Transverse colon (tissue), 4 donors: ENCODE data around the gene TXNRD3. TPM values are rescaled to one million over a fixed set of nuclear protein-coding genes. Genes with fewer than 3 reads are reported as not detected.

Source experiments
- DNase-seq: peaks from one replicate; pipeline ENCODE4 v3.0.0-alpha.2; 2019
- H3K27ac ChIP-seq, 4 donors: fragments of 200-600 bp; sonication (generic); 2 replicates each; pipeline ENCODE4 v1.5.1; 2016 to 2018; ENCODE audit warnings: inconsistent platforms in 4 of 4
- H3K27me3 ChIP-seq: fragments of 200-600 bp; sonication (generic); 2 replicates; pipeline ENCODE4 v1.5.1; 2017; ENCODE audit warnings: inconsistent platforms
- H3K36me3 ChIP-seq, 4 donors: fragments of 200-600 bp; sonication (generic); 2 replicates each; pipeline ENCODE4 v1.5.1; 2017 to 2019; ENCODE audit warnings: inconsistent platforms in 4 of 4
- H3K4me1 ChIP-seq, 4 donors: fragments of 200-600 bp; sonication (generic); 2 replicates each; pipeline ENCODE4 v1.5.1; 2017 to 2020; ENCODE audit warnings: inconsistent platforms in 4 of 4
- H3K4me3 ChIP-seq, 4 donors: fragments of 200-600 bp; sonication (generic); 1 replicate in 1 of 4; 2 replicates in 3 of 4; pipeline versions ENCODE4 v1.5.1 to v1.6.1; 2017 to 2019; ENCODE audit warnings: inconsistent platforms in 4 of 4
- H3K9me3 ChIP-seq, 2 donors: fragments of 200-600 bp; sonication (generic); 2 replicates each; pipeline ENCODE4 v1.5.1; 2017 to 2019; ENCODE audit warnings: inconsistent platforms in 2 of 2
- EP300 ChIP-seq: sonication (generic); formaldehyde crosslinking; IDR thresholded peaks from one replicate; pipeline ENCODE4 v1.6.1; 2017; ENCODE audit warnings: antibody characterized with exemption, low read depth
- POLR2A ChIP-seq: fragments of 450-650 bp; IDR thresholded peaks from one replicate; pipeline ENCODE4 v1.6.1; 2016; ENCODE audit warnings: antibody characterized with exemption, mild to moderate bottlenecking, moderate library complexity
- POLR2AphosphoS5 ChIP-seq, 3 donors: sonication (generic); formaldehyde crosslinking; IDR thresholded peaks; one replicate each; pipeline ENCODE4 v1.6.1; 2016; ENCODE audit warnings: antibody characterized with exemption in 3 of 3
- WGBS, 2 donors: methylation state at CpG; one replicate each; pipeline ENCODE4 v1.1.5; 2018; ENCODE audit warnings: low coverage in 1 of 2; 5-methylcytosine and 5-hydroxymethylcytosine counted together
- in situ Hi-C, 4 donors: fragments of 200-750 bp; cut with MboI; loops; one replicate each; pipeline versions ENCODE4 v1.15.0 to v1.15.1; 2017; ENCODE audit warnings: low sequenced_read_pairs in 3 of 4, low pct_ligation_motif_present in 1 of 4, low pct_unique_long_range_greater_than_20kb in 1 of 4
- intact Hi-C: fragments of 100-400 bp; cut with DNase I; formaldehyde crosslinking; loops from one replicate; pipeline ENCODE4 v1.15.1; 2023; ENCODE audit warnings: low total_unique reads
- total RNA-seq, 4 donors: library from RNA; depleted of rRNA; stranded (reverse); fragments of >200 nt; gene quantifications; one replicate each; pipeline ENCODE4 v1.1.0, GENCODE V29; 2016
- TF ChIP-seq, protein P1 (sequence below), 5 experiments: fragments of 200-600 bp in 3 of 5; fragments of 450-650 bp in 2 of 5; sonication (generic) in 3 of 5; IDR thresholded peaks; 1 replicate in 2 of 5; 2 replicates in 3 of 5; pipeline ENCODE4 v1.5.1; 2016 to 2017; ENCODE audit warnings: antibody characterized with exemption in 5 of 5, inconsistent platforms in 3 of 5, mild to moderate bottlenecking in 2 of 5, moderate library complexity in 1 of 5

Gene TXNRD3
- total RNA-seq, 4 donors from 2014 or later, result 2.0 to 6.4 (median 3.5) TPM

GRCh38 chr3:126664591-126665214 is 9.8 kb upstream of the TXNRD3 start:
- H3K27ac ChIP-seq, result no peak overlapping the region
- H3K9me3 ChIP-seq, result no peaks in the 10 kb centered on the region
- in situ Hi-C loops (no loop called here), intact Hi-C loops (no loop called here)
- no peaks in the 10 kb centered on the region for H3K4me1 ChIP-seq
- WGBS, 2 donors, result 20 to 40% methylated on average over 1 to 5 of the region's 5 CpGs
- DNase-seq, result no peak
- TF ChIP-seq EP300 (no peak), POLR2AphosphoS5 (IDR thresholded peaks at IDR 0.05) (no peak), POLR2A (no peak)
- TF ChIP-seq, protein P1, sequence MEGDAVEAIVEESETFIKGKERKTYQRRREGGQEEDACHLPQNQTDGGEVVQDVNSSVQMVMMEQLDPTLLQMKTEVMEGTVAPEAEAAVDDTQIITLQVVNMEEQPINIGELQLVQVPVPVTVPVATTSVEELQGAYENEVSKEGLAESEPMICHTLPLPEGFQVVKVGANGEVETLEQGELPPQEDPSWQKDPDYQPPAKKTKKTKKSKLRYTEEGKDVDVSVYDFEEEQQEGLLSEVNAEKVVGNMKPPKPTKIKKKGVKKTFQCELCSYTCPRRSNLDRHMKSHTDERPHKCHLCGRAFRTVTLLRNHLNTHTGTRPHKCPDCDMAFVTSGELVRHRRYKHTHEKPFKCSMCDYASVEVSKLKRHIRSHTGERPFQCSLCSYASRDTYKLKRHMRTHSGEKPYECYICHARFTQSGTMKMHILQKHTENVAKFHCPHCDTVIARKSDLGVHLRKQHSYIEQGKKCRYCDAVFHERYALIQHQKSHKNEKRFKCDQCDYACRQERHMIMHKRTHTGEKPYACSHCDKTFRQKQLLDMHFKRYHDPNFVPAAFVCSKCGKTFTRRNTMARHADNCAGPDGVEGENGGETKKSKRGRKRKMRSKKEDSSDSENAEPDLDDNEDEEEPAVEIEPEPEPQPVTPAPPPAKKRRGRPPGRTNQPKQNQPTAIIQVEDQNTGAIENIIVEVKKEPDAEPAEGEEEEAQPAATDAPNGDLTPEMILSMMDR (IDR thresholded peaks at IDR 0.05), result no peak
- no peaks in the 10 kb centered on the region for H3K36me3 ChIP-seq
- peaks cover 35% of the 10 kb centered on the region for H3K27me3 ChIP-seq
- no peak overlapping the region for H3K4me3 ChIP-seq

DNA sequence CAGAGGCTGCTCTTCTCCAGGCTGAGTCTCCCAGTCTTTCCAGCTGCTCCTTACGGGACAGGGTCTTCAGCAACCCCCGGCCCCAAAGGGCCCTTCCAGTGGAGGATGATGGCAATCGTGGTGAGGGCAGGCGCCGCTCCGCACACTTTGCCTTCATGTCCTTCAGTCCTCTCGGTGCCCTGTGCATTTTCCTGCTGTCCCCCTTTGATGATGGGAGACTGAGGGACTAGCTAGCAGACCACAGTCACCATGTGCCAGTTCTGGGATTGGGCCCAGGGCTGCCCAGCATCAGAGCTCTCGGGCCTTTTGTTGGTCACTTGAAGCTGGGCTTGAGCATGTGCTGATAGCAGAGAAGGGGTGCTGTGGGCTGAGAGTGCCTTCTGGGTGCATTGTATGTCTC is 8.8 kb upstream of the TXNRD3 start:
- Histone ChIP-seq H3K4me3 (no peak overlapping the region), H3K4me1 (no peaks in the 10 kb centered on the region), H3K27ac (no peak overlapping the region), H3K27me3 (peaks cover 43% of the 10 kb centered on the region), H3K36me3 (no peaks in the 10 kb centered on the region), H3K9me3 (no peaks in the 10 kb centered on the region)
- DNase-seq, result no peak
- in situ Hi-C loops (no loop called here), intact Hi-C loops (no loop called here)
- TF ChIP-seq, protein P1 (IDR thresholded peaks at IDR 0.05), result no peak
- TF ChIP-seq POLR2AphosphoS5 (IDR thresholded peaks at IDR 0.05) (no peak), EP300 (no peak), POLR2A (no peak)
- 82% methylated on average over 8 of the region's 8 CpGs; no CpG with 5 or more reads in 1 of the 2 donors for WGBS, 2 donors

DNA sequence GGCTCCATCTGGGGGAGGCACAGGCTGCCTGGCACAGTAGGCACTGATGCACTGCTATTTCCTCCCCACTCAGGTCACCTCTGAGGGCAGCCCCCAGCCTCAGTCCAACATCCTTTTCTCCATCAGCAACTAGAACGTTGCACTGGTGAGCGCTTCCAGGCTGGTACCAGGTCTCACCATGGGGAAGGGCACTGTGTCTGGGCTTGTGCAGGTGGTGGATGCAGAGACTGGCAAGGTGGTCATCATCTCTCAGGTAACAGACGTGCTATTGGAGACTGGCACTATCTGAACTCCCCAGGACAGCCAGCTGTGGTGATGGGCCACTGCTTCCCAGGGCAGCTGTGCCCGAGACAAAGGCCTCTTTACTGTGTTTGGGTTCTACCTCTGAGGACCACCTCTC is 8.3 kb upstream of the TXNRD3 start:
- no peaks in the 10 kb centered on the region for H3K36me3 ChIP-seq
- in situ Hi-C loops, result no loop called here

DNA sequence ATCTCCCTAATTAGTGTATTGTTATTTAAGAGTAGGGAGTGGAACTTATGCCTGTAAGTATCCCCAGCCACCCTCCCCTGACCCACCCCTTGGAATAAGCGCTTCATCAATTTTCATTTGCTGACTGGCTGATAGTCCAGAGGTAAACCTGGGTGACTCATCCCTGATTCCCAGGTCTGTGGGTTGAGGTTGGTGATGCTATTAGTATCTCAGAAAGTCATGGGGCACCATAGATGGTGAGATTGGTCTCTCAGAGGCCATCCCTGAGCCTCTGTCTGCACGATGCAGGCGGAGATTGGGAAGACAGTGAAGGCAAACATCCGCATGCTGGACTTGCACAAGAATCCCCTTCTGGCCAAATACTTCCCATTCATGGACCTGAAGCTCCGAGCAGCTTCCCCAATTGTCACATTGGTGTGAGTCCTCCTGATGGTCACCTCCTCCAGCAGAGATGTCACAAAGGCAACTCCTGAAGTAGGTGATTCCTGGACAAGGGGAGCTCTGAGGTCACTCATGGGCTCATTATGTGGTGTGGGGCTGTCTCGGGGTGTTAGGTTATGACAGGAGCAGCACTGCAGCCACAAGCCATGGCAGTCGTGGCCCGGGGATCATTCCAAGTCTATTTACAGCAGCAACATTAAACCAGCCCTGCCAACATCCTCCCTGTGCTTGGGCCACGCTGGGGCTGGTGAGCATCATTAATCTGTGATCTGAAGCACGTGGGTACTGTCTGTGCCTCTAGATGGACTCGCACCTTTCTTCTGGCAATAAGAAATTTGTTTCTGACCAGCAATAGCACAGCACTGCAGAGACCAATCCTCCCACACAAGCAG is 6.8 kb upstream of the TXNRD3 start:
- Histone ChIP-seq H3K9me3 (no peaks in the 10 kb centered on the region), H3K27ac (no peak overlapping the region), H3K36me3 (no peaks in the 10 kb centered on the region), H3K27me3 (peaks cover 43% of the 10 kb centered on the region), H3K4me1 (no peaks in the 10 kb centered on the region), H3K4me3 (no peak overlapping the region)
- no peak for DNase-seq
- intact Hi-C loops, result no loop called here
- in situ Hi-C loops, result no loop called here
- 63 to 80% methylated on average over 1 to 11 of the region's 11 CpGs for WGBS, 2 donors
- TF ChIP-seq, protein P1 (IDR thresholded peaks at IDR 0.05), result no peak
- TF ChIP-seq EP300 (no peak), POLR2AphosphoS5 (IDR thresholded peaks at IDR 0.05) (no peak), POLR2A (no peak)

More for the DNA sequence above, 8.3 kb upstream of the TXNRD3 start:
- H3K4me3 ChIP-seq, result no peak overlapping the region
- DNase-seq, result no peak
- H3K27me3 ChIP-seq, result peaks cover 43% of the 10 kb centered on the region
- no peak for TF ChIP-seq EP300
- TF ChIP-seq POLR2AphosphoS5 (IDR thresholded peaks at IDR 0.05), result no peak
- no peak for TF ChIP-seq POLR2A
- TF ChIP-seq, protein P1 (IDR thresholded peaks at IDR 0.05), result no peak
- 85% methylated on average over 3 of the region's 4 CpGs; no CpG with 5 or more reads in 1 of the 2 donors for WGBS, 2 donors
- H3K9me3 ChIP-seq, result no peaks in the 10 kb centered on the region
- no peaks in the 10 kb centered on the region for H3K4me1 ChIP-seq
- intact Hi-C loops, result no loop called here
- no peak overlapping the region for H3K27ac ChIP-seq
